Astrocyte (in vitro differentiated cells and primary cell): ENCODE results near the gene PUM2. TPM values are rescaled to one million over a fixed set of nuclear protein-coding genes. Genes with fewer than 3 reads are reported as not detected.
A peak's percentile ranks its signal among the peaks of the same experiment; 100 is the strongest.

Source experiments
- DNase-seq: peaks from one replicate; pipeline ENCODE4 v3.0.0-alpha.2; 2010; ENCODE audit warnings: low read depth
- FAIRE-seq: peaks from 2 replicates; lab custom pipeline; 2011; peaks lifted over from hg19 to GRCh38; lab: Jason Lieb, UNC
- H2AFZ ChIP-seq: 2 replicates; pipeline ENCODE4 v1.6.0; 2012; ENCODE audit warnings: low read depth, low read length, inconsistent platforms
- H3K27ac ChIP-seq: 2 replicates; pipeline ENCODE4 v1.5.1; 2011; ENCODE audit warnings: low read depth, low read length, inconsistent platforms
- H3K27me3 ChIP-seq: 2 replicates; pipeline ENCODE4 v1.6.0; 2011; ENCODE audit warnings: low read length, inconsistent platforms; ENCODE audit not compliant: insufficient read depth
- H3K36me3 ChIP-seq: 2 replicates; pipeline ENCODE4 v1.5.1; 2011; ENCODE audit warnings: low read length, inconsistent platforms; ENCODE audit not compliant: insufficient read depth
- H3K4me1 ChIP-seq: 2 replicates; pipeline ENCODE4 v1.5.1; 2011; ENCODE audit warnings: low read length, inconsistent platforms; ENCODE audit not compliant: insufficient read depth
- H3K4me2 ChIP-seq: 2 replicates; pipeline ENCODE4 v1.6.0; 2012; ENCODE audit warnings: low read length, inconsistent platforms
- H3K4me3 ChIP-seq: 2 replicates; pipeline ENCODE4 v1.5.1; 2011; ENCODE audit warnings: low read depth, mild to moderate bottlenecking, low read length, inconsistent platforms; ENCODE audit not compliant: insufficient read depth
- H3K79me2 ChIP-seq: 2 replicates; pipeline ENCODE4 v1.6.0; 2012; ENCODE audit warnings: mild to moderate bottlenecking, low read length, inconsistent platforms; ENCODE audit not compliant: insufficient read depth
- H3K9ac ChIP-seq: 2 replicates; pipeline ENCODE4 v1.6.0; 2012; ENCODE audit warnings: mild to moderate bottlenecking, low read length, inconsistent platforms
- H3K9me3 ChIP-seq: 2 replicates; pipeline ENCODE4 v1.5.1; 2012; ENCODE audit warnings: low read depth, mild to moderate bottlenecking, low read length, inconsistent platforms; ENCODE audit not compliant: insufficient read depth
- H4K20me1 ChIP-seq: 2 replicates; pipeline ENCODE4 v1.6.0; 2012; ENCODE audit warnings: low read length, inconsistent platforms; ENCODE audit not compliant: insufficient read depth
- H3K27ac Mint-ChIP-seq: one replicate; pipeline ENCODE4 v1.8.0; 2021; ENCODE audit warnings: mild to moderate bottlenecking, mixed read lengths; ENCODE audit not compliant: unreplicated experiment
- H3K27me3 Mint-ChIP-seq: one replicate; pipeline ENCODE4 v1.8.0; 2021; ENCODE audit warnings: low read depth, mixed read lengths; ENCODE audit not compliant: unreplicated experiment
- H3K36me3 Mint-ChIP-seq: one replicate; pipeline ENCODE4 v1.8.0; 2021; ENCODE audit warnings: low read depth, mixed read lengths; ENCODE audit not compliant: unreplicated experiment
- H3K4me1 Mint-ChIP-seq: one replicate; pipeline ENCODE4 v1.8.0; 2021; ENCODE audit warnings: low read depth, mixed read lengths; ENCODE audit not compliant: unreplicated experiment
- H3K4me3 Mint-ChIP-seq: one replicate; pipeline ENCODE4 v1.8.0; 2021; ENCODE audit warnings: mild to moderate bottlenecking, moderate library complexity, mixed read lengths; ENCODE audit not compliant: unreplicated experiment
- H3K9me3 Mint-ChIP-seq: one replicate; pipeline ENCODE4 v1.8.0; 2021; ENCODE audit warnings: mild to moderate bottlenecking, mixed read lengths; ENCODE audit not compliant: unreplicated experiment
- EZH2 ChIP-seq: IDR thresholded peaks from 2 replicates; pipeline ENCODE4 v1.6.1; 2012; ENCODE audit warnings: mild to moderate bottlenecking, low read length, inconsistent platforms; ENCODE audit not compliant: insufficient read depth
- total RNA-seq: library from RNA; stranded (reverse); gene quantifications from 2 replicates; pipeline ENCODE4 v1.2.1, GENCODE V29; 2021
- TF ChIP-seq, protein P1 (sequence below): IDR thresholded peaks from 2 replicates; pipeline ENCODE4 v1.5.1; 2011; ENCODE audit warnings: low read depth, mild to moderate bottlenecking, inconsistent platforms, low read length, moderate library complexity; ENCODE audit not compliant: insufficient read depth

The PUM2 gene
- total RNA-seq, 1 donor from 2014 or later, result 69.4 TPM

DNA sequence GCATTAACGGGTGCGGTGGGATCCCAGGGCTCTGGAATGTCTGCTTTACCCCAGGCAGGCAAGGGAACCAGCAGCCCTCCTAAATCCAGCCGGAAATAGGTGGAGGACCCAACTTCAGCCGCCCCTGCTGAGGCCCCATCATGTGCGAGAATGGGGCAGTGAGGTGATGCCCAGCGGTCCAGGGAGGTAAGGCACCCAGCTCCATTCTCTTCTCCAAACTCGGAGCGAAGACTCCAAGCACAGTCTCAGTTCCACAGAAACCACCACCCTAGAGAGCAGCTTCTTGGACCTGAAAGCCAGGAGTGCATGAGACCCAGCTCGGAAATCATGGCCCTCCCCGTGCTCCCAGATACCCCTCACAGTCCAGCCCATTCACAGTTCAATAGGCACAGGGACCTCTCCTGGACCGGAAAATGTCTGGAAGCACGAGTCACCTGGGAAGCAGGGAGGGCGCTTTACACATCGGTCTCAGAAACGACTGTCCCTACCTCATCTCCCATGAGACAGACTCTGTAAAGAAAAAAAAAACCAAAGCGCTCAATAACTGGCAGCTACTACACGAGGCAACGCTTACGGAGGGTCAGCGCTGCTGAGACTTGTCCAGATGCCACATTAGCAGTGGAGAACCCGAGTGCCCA lies 127.8 kb downstream of the PUM2 start:
- no peaks in the 10 kb centered on the region for H3K9me3 Mint-ChIP-seq
- FAIRE-seq (no peak), DNase-seq (peak; percentile 24)
- no peak for TF ChIP-seq EZH2
- TF ChIP-seq, protein P1, sequence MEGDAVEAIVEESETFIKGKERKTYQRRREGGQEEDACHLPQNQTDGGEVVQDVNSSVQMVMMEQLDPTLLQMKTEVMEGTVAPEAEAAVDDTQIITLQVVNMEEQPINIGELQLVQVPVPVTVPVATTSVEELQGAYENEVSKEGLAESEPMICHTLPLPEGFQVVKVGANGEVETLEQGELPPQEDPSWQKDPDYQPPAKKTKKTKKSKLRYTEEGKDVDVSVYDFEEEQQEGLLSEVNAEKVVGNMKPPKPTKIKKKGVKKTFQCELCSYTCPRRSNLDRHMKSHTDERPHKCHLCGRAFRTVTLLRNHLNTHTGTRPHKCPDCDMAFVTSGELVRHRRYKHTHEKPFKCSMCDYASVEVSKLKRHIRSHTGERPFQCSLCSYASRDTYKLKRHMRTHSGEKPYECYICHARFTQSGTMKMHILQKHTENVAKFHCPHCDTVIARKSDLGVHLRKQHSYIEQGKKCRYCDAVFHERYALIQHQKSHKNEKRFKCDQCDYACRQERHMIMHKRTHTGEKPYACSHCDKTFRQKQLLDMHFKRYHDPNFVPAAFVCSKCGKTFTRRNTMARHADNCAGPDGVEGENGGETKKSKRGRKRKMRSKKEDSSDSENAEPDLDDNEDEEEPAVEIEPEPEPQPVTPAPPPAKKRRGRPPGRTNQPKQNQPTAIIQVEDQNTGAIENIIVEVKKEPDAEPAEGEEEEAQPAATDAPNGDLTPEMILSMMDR, result no peak
- H3K9ac ChIP-seq, result peak overlapping the region; percentile 81
- H3K4me3 ChIP-seq, result peak overlapping the region; percentile 72
- H3K4me3 Mint-ChIP-seq, result peak overlapping the region; percentile 80
- H3K36me3 ChIP-seq, result no peaks in the 10 kb centered on the region
- H3K27ac Mint-ChIP-seq, result peak overlapping the region; percentile 53
- peaks cover 5% of the 10 kb centered on the region for H3K27me3 Mint-ChIP-seq
- H3K79me2 ChIP-seq, result peaks cover 51% of the 10 kb centered on the region
- peak overlapping the region; percentile 88 for H2AFZ ChIP-seq
- H3K4me2 ChIP-seq, result peak overlapping the region; percentile 97
- H3K27me3 ChIP-seq, result no peaks in the 10 kb centered on the region
- no peaks in the 10 kb centered on the region for H3K9me3 ChIP-seq
- H3K27ac ChIP-seq, result no peak overlapping the region
- H3K4me1 ChIP-seq, result peaks cover 30% of the 10 kb centered on the region
- H4K20me1 ChIP-seq, result peaks cover 5% of the 10 kb centered on the region
- peaks cover 4% of the 10 kb centered on the region for H3K36me3 Mint-ChIP-seq
- peaks cover 21% of the 10 kb centered on the region for H3K4me1 Mint-ChIP-seq

DNA sequence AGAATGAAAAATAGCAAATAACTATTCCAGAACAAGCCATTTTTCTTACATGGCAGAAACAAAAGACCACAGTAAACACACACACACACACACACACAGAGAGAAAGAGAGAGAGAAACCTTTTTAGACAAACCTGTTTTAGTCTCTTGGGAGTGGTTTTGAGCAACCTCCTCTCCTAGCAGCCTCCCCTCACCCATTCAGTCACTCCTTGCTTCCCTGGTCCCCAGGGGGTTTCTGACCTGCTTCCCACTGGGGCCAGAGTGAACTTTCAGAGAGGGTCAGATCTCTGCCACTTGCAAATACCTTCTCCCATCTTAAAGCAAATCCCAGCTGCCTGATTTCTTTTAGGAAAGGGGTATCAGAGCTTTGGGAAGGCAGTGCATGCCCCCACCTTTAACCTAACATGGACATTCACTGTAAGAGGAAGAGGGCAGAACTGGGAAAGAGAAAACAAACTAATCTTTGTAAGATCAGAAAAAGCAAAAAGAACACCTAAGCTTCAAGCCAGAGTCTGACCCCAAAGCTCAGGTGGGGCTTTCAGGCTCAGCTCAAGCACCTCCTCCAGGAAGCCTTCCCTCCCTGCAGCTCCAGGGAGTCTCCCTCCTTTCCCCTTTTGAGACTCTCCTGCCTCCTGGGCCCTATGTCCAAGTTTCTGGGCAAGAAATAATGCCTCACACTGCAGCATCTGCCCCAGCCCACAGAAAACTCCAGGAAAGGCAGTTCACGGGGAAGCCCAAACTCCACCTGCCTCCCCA lies 128.5 kb downstream of the PUM2 start:
- Histone ChIP-seq H3K9me3 (no peaks in the 10 kb centered on the region), H3K4me2 (peak overlapping the region; percentile 97), H4K20me1 (peaks cover 5% of the 10 kb centered on the region), H3K79me2 (peaks cover 58% of the 10 kb centered on the region), H3K4me1 (peaks cover 30% of the 10 kb centered on the region), H3K36me3 (no peaks in the 10 kb centered on the region), H2AFZ (no peak overlapping the region), H3K4me3 (no peak overlapping the region), H3K27me3 (no peaks in the 10 kb centered on the region), H3K9ac (peak overlapping the region; percentile 81), H3K27ac (peak overlapping the region; percentile 9)
- peak overlapping the region; percentile 72 for H3K27ac Mint-ChIP-seq
- H3K27me3 Mint-ChIP-seq, result peaks cover under 1% of the 10 kb centered on the region
- peaks cover 6% of the 10 kb centered on the region for H3K36me3 Mint-ChIP-seq
- no peak for TF ChIP-seq EZH2
- TF ChIP-seq, protein P1, result no peak
- no peaks in the 10 kb centered on the region for H3K9me3 Mint-ChIP-seq
- H3K4me1 Mint-ChIP-seq, result peaks cover 21% of the 10 kb centered on the region
- no peak for DNase-seq
- no peak for FAIRE-seq
- peak overlapping the region; percentile 55 for H3K4me3 Mint-ChIP-seq
